Activated T-helper 2 cell treated with anti-CD3 and anti-CD28 coated beads, Interferon-gamma antibody, Interleukin-2, Interleukin-4, amounts not matched to agents 10 μg/mL and 5 μg/mL and 100 μg/mL, durations not matched to agents 14 hours and 24 hours and 36 hours (primary cell): ENCODE results near the gene NPIPA1. TPM values are rescaled to one million over a fixed set of nuclear protein-coding genes. Genes with fewer than 3 reads are reported as not detected.
"Not testable (repeated sequence)": the region's sequence is repeated elsewhere in the genome, so short reads cannot be mapped to it uniquely, and the experiment has no call there.

Experiments
- DNase-seq: peaks from one replicate; pipeline ENCODE4 v3.0.0; 2021; ENCODE audit warnings: low spot score
- H3K27ac Mint-ChIP-seq: one replicate; pipeline ENCODE4 v1.8.0; 2021; ENCODE audit warnings: mixed read lengths
- H3K27me3 Mint-ChIP-seq: one replicate; pipeline ENCODE4 v1.8.0; 2021; ENCODE audit warnings: low read depth, mixed read lengths
- H3K36me3 Mint-ChIP-seq: one replicate; pipeline ENCODE4 v1.8.0; 2021; ENCODE audit warnings: low read depth, mixed read lengths
- H3K4me1 Mint-ChIP-seq: one replicate; pipeline ENCODE4 v1.8.0; 2021; ENCODE audit warnings: low read depth, mixed read lengths
- H3K4me3 Mint-ChIP-seq: one replicate; pipeline ENCODE4 v1.8.0; 2021; ENCODE audit warnings: low read depth, mild to moderate bottlenecking, moderate library complexity, mixed read lengths
- H3K9me3 Mint-ChIP-seq: one replicate; pipeline ENCODE4 v1.8.0; 2021; ENCODE audit warnings: mixed read lengths
- intact Hi-C: fragments of 100-400 bp; cut with micrococcal nuclease; formaldehyde crosslinking; loops from one replicate; pipeline ENCODE4 v1.15.1; 2023
- total RNA-seq: library from RNA; stranded (reverse); gene quantifications from 2 replicates; pipeline ENCODE4 v1.2.3, GENCODE V29; 2022

The NPIPA1 gene
- total RNA-seq, 1 donor from 2014 or later, result 97.9 TPM

DNA sequence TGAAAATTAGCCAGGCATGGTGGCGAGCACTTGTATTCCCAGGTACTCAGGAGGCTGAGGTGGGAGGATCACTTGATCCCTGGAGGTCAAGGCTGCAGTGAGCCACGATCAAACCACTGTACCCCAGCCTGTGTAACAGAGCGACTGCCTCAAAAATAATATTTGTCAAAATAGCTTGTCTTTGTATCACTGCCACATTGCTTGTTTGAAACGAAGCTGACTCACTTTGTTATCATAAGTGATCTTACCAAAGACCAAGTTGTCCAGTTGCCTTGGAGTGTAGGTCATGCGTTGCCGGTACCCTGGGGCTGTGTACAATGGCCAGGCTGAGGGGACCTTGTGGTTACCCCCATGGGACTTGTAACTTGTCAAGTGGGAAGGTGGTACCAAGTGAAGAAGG lies 59.5 kb downstream of the NPIPA1 start:
- H3K27ac Mint-ChIP-seq, H3K27me3 Mint-ChIP-seq, H3K4me3 Mint-ChIP-seq, intact Hi-C loops, DNase-seq, H3K4me1 Mint-ChIP-seq: not testable (repeated sequence)
- Mint-ChIP-seq H3K9me3 (peaks cover 16% of the 10 kb centered on the region), H3K36me3 (peaks cover 22% of the 10 kb centered on the region)

- intact Hi-C loops, H3K9me3 Mint-ChIP-seq, DNase-seq, H3K4me3 Mint-ChIP-seq, H3K27me3 Mint-ChIP-seq, H3K36me3 Mint-ChIP-seq, H3K4me1 Mint-ChIP-seq, H3K27ac Mint-ChIP-seq: not testable (repeated sequence)
These were observed 61.1 kb downstream of the NPIPA1 start for GRCh38 chr16:14998300-14998699.

DNA sequence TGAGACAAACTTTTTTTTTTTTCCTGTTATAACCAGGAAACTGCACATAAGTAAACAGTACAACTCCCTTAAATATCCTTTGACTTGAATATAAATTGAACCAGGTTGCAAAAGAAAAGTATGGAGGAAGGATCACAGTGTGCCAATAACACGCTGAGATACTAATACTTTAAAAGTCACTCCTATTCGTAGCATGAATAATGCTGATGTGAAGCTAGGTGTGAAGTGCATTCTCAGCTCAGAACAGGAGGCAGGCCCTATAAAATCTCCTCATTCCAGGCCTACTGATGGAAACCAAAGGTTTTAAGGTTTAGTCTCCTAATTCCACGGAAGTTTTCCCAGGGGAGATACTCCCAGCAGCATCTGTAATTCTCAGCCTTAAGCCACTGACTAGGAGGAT lies 62.6 kb downstream of the NPIPA1 start:
- H3K27ac Mint-ChIP-seq, H3K4me1 Mint-ChIP-seq, H3K36me3 Mint-ChIP-seq, H3K9me3 Mint-ChIP-seq, intact Hi-C loops, H3K27me3 Mint-ChIP-seq, DNase-seq, H3K4me3 Mint-ChIP-seq: not testable (repeated sequence)

Other genes with a start within 250 kb of the NPIPA1 start
- not detected in 2 replicates for gene PLA2G10, start 243.1 kb upstream of the NPIPA1 start, total RNA-seq
- 1.2 and 1.6 TPM in 2 replicates for gene NPIPA3, start 234.0 kb upstream of the NPIPA1 start, total RNA-seq
- 4.8 and 5.1 TPM in 2 replicates for gene NPIPA2, start 194.9 kb upstream of the NPIPA1 start, total RNA-seq
- 79.6 and 88.1 TPM in 2 replicates for gene NOMO1, start 103.7 kb upstream of the NPIPA1 start, total RNA-seq
- 55.2 and 56.5 TPM in 2 replicates for gene PDXDC1, start 37.6 kb downstream of the NPIPA1 start, total RNA-seq
- gene NTAN1, start 118.6 kb downstream of the NPIPA1 start, total RNA-seq, result 36.4 and 40.1 TPM in 2 replicates
- gene RRN3, start 156.8 kb downstream of the NPIPA1 start, total RNA-seq, result 37.5 and 39.1 TPM in 2 replicates